GM19463 (cell line): Measurements from ENCODE around the gene CALHM3.
"Not testable (repeated sequence)": the region's sequence is repeated elsewhere in the genome, so short reads cannot be mapped to it uniquely, and the experiment has no call there.

ENCODE experiments used
- ATAC-seq: cut with Tn5 transposase; IDR thresholded peaks from one replicate; pipeline ENCODE4 v1.9.1; 2021; ENCODE audit warnings: mild to moderate bottlenecking, moderate library complexity; ENCODE audit not compliant: unreplicated experiment

The CALHM3 gene

GRCh38 chr10:103479135-103479534 lies at the start of gene CALHM3:
Gene CALHM3 (minus strand): TSS chr10:103479240. CDS start chr10:103479032, 208 bp downstream.
- ATAC-seq = no peak

GRCh38 chr10:103528549-103528948 lies 49.5 kb upstream of the CALHM3 start:
- ATAC-seq = no peak

DNA sequence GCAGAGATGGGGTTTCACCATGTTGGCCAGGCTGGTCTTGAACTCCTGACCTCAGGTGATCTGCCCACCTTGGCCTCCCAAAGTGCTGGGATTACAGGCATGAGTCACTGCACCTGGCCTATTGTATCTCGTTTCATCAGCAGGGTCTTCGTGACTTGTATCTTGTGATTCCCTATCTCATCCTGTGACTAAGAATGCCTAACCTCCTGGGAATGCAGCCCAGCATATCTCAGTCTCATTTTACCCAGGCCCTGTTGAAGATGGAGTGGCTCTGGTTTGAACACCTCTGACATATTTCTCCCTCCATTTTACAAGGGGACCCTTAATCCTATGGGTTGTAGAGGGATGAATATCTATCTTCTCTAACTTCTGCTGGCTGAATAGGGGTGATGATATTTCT lies 48.4 kb upstream of the CALHM3 start:
- ATAC-seq = not testable (repeated sequence)

- no peak for ATAC-seq
Measured at GRCh38 chr10:103525901-103526300, 46.9 kb upstream of the CALHM3 start.

DNA sequence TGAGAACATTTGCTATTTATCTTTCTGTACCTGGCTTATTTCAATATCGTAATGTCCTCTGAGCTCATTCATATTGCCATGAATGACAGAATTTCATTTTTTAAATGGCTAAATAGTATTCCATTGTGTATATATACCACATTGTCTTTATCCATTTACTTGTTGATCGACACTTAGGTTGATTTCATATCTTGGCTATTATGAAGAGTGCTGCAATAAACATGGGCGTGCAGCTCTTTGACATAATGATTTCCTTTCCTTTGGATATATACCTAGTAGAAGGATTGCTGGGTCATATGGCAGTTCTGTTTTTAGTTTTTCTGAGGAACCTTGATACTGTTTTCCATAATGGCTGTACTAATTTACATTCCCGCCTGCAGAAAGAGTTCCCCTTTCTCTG lies 44.6 kb upstream of the CALHM3 start:
- no peak for ATAC-seq

DNA sequence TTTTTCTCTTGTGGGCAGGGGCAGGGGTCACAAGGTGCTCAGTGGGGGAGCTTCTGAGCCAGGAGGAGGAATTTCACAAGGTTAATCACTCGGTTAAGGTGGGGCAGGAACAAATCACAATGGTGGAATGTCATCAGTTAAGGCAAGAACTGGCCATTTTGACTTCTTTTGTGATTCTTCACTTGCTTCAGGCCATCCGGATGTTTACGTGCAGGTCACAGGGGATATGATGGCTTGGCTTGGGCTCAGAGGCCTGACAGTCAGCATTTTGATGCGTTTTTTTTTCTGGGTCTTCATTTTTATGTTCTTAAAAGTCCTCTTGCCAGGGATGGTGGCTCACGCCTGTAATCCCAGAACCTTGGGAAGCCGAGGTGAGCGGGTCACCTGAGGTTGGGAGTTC lies 43.0 kb upstream of the CALHM3 start:
- not testable (repeated sequence) for ATAC-seq

DNA sequence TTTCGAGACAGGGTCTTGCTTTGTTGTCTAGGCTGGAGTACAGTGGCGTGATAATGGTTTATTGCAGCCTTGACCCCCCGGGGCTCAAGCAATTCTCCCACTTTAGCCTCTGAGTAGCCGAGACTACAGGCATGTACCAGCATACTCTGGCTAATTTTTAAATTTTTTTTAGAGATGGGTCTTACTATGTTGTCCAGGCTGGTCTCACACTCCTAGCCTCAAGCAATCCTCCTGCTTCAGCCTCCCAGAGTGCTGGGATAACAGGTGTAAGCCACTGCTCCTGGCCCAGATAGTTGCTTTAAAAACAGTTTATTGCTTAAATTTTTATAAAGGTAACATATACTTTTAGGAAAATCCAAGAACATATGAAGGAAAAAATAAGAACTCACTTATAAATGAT lies 40.8 kb upstream of the CALHM3 start:
- no peak for ATAC-seq

DNA sequence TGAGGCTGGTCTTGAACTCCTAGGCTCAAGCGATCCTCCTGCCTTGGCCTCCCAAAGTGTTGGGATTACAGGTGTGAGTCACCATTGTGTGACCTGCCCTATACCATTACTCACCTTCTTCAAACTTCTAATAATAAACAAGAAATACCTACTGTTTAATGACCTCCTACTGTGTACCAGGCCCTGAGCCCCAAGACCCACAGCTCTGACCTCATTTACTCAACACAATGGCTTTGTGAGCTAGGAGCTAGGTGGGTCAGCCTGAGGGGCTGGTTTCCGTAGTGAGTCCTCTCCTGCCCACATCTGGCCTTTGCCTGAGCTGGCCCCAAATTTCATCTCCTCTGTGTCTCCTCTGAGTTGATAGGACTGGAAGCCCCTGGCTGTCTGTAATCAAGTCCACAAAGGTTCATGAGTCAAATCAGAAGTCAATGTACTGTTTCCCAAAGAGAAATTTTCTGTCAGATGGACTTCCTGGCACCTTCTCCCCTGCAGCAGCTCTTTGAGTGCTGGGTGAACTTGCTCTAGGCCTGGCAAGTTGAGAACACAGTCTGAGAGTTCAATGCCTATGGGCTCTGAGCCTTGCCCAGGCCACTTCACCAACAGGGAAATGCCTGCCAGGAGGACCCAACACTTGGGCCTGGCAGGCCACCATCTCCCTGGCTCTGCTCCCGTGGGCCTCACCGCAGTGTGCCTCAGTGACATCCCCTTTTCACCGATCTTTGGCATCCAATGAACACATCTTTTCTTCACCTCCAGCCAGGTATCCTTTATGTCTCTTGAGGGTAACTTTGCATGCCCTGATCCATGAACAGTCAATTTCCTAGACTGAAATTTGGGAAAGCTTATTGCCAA lies 38.4 kb upstream of the CALHM3 start:
- ATAC-seq = no peak

- ATAC-seq = no peak
Measured at GRCh38 chr10:103514244-103514643, 35.2 kb upstream of the CALHM3 start.

DNA sequence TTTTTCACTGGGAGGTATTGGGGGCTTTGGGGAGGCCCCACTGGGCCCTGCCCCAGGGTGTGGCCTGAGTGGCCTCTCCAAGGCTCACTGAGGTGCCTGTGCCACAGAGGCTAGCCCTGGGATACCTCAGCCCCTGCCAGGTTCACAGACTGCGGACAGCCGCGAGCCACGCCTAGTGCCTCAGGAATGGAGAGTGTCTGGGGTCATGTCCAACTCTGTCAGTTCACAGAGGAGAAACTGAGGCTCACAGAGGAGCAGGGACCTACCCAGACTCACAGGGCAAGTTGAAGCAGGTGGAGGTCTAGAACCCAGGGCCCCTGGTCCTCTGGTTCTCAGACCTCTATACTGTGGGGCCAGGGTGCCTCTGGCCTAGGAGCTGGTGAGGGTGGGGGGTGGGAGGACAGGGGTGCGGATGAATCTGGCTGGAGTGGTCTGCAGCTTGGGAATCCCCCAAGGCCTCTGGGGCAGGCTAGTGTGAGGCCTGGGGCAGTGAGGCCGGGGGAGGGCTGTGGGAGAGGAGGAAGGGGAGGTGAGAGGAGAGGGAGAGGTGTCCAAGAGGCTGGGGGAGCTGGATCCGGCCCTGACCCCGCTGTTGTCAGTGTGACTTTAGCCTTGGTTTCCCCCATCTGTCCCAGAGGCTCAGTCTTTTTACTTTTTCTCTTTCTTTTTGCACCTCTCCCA lies 34.5 kb upstream of the CALHM3 start:
- no peak for ATAC-seq

GRCh38 chr10:103512591-103513379 lies 33.7 kb upstream of the CALHM3 start:
- ATAC-seq = no peak

DNA sequence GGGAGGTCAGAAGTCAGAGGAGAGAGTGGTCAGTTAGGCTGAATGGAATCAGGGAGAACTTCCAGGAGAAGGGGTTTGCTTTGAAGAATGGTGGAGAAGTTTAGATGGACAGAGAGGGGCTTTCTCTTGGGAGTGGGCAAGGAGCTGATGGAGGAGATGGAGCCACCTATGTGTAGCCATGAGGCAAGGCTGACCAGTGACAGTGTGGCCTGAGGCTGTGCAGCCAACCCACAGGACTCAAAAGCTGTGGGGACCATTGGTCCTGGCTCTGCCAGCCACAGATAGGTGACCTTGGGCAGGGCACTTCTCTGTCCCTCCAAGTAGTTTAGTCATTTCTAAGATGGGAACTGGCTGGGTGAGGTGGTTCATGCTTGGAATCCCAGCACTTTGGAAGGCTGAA lies 33.1 kb upstream of the CALHM3 start:
- ATAC-seq = no peak

GRCh38 chr10:103510791-103511752 lies 32.0 kb upstream of the CALHM3 start:
- ATAC-seq = no peak

DNA sequence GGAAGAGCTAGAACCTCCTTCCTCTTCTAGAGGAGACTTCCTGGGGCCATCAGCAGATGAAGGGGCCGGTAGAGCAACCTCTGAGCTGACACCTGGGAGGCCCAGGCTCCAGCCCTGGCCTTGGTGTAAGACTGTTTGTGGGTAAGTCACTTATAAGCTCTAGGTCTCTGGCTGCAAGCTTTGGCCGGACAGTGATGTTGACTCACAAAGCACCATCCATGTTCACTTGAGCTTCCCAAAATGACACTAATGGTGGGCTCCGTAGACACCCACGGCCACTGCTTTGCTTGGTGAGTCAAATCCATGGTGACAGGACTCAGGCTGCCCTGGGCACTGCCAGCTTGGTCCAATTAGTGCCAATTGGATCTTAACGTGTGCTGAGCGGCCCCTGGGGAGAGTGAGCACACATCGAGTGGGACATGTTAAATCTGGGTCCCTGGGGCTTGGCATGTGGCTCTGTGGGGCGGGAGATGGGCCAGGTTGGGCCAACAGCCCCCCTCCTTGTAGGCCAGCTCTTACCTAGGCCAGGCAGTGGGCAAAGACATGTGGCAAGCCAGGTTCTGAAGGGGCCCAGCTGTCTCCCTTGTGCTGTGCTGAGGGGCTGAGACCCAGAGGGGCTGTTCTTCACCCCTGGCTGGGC lies 31.1 kb upstream of the CALHM3 start:
- ATAC-seq = no peak

GRCh38 chr10:103507235-103508191 lies 28.5 kb upstream of the CALHM3 start:
- ATAC-seq = no peak

DNA sequence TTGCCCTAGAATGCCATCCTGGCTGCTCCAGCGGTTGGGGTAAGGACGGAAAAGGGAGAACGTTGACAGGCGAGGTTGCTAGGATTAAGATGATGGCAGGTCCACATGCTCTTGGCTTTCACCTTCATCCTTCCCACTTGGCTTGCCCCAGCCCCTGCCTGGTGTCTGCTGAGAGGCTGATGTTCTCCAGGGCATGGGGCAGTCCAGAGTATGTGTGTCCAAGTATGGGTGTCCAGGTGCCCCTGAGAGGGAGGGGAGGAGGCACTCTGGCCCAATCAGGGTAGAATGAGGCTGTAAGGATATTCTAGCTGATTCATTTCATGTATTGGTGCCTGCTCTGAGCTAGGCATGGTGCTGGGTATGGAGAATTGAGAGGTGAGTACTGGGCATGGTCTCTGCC lies 27.0 kb upstream of the CALHM3 start:
- no peak for ATAC-seq

- ATAC-seq = no peak
Measured at GRCh38 chr10:103504181-103504783, 25.2 kb upstream of the CALHM3 start.

DNA sequence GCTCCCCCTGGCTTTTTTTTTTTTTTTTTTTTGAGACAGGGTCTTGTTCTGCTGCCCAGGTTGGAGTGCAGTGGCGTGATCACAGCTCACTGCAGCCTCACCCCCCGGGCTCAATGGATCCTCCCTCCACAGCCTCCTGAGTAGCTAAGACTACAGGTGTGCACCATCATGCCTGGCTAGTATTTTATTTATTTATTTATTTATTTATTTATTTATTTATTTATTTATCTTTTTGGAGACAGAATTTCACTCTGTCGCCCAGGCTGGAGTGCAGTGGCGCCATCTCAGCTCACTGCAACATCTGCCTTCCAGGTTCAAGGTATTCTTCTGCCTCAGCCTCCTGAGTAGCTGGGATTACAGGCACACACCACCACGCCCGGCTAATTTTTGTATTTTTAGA lies 24.7 kb upstream of the CALHM3 start:
- not testable (repeated sequence) for ATAC-seq
